IPS-NIHi7 (cell line): ENCODE measurements around the gene DNAH7.
"Not testable (repeated sequence)": the region's sequence is repeated elsewhere in the genome, so short reads cannot be mapped to it uniquely, and the experiment has no call there.

ENCODE experiments used
- DNase-seq: peaks from one replicate; pipeline ENCODE4 v3.0.0; 2012; ENCODE audit warnings: mixed read lengths; ENCODE audit errors: extremely low spot score

The DNAH7 gene

DNA sequence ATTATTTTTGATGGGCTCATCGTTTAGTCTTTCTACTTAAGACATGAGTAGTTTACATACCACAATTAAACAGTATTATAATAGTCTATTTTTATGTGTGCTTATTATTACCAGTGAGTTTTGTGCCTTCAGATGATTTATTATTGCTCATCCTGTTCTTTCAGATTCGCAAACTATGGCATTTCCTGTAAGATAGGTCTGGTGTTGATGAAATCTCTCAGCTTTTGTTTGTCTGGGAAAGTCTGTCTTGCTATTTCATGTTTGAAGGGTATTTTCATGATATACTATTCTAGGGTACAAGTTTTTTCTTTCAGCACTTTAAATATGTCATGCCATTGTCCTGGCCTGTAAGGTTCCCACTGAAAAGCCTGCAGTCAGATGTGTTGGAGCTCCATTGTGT, 101.3 kb downstream of the DNAH7 start:
- DNase-seq, result no peak

DNA sequence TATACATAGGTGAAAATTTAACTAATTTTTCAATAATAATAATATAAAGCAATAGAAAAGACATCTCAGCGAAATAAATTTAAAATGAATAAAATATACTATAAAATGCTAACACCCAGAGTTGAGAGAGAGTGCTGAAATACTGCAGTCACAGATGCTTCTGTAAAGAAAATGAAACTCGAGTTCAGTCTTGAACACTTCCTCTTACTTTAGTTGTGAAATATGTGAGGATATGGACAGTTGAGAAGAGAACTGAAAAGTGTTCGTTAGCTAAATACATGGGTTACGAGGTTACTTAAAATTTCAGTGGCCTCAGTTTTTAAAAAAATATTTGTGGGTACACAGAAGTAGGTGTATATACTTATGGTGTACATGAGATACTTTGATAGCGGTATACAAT, 106.8 kb downstream of the DNAH7 start:
- no peak for DNase-seq

DNA sequence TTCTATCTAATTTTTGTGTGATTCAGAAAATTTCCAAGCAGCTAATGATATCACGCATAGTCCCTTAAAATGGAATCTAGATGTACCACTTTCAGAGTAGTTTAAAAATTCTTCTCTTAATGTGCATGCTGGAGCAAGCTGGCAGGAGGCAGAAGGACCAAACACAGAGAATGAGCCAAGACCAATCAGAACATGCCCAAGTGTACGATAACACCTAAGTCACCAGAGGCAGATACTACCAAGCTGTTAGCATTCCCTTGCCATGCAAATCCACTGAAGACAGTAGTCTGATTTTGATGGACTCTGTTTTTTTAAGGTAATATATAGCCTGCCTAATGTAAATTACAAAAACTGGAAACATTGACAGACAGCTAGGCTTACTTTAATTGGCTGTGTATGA, 109.3 kb downstream of the DNAH7 start:
- DNase-seq, result no peak

- DNase-seq, result no peak
Measured at GRCh38 chr2:195956725-195957124, 111.9 kb downstream of the DNAH7 start.

DNA sequence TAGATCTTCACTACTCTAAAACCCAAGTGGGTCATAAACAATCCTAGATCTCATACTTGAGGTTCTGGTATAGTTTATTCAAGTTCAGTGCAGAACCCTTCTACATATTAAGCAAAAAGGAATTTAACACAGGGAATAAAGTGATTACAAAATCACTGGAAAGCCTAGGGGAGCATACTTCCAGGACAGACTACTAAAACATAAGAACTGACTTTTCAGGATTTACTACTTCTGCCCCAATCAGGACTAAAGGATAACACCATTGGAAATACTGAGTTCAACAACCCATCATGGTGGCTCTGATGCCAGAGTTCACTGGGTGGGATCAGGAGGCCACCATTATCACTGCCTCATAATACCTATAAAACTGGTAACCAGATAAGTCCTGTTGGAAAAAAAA, 123.6 kb downstream of the DNAH7 start:
- no peak for DNase-seq

GRCh38 chr2:195937176-195937575, 131.5 kb downstream of the DNAH7 start:
- DNase-seq, result no peak

DNA sequence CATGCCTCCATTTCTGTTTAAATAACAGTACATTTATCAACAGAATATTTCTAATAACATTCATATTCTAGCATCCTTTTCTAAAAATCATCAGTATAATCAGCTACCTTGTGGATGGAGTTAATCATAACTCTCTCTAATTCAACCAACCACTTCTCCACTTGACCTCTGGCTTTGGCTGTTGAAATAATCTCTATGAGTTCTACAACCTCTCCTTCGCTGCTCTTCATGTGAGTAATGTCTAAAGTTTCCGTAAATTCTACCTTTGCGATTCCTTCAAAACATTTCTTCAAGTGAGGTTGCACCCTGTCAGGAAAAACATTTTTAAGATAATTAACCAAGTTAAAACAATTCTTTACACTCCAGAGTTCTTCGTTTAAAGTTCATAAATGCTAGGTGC, 134.2 kb downstream of the DNAH7 start:
- DNase-seq, result no peak

DNA sequence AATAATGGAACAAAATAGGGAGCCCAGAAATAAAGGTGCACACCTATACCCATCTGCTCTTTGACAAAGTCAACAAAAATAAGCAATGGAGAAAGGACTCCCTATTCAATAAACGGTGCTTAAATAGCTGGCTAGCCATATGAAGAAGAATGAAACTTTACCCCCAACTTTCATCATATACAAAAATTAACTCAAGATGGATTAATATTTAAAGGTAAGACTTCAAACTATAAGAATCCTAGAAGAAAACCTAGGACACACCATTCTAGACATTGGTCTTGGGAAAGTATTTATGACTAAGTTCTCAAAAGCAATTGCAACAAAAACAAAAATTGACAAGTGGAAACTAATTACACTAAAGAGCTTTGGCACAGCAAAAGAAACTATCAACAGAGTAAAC, 139.1 kb downstream of the DNAH7 start:
- no peak for DNase-seq

- DNase-seq, result no peak
Measured at GRCh38 chr2:195925120-195925519, 143.5 kb downstream of the DNAH7 start.

- no peak for DNase-seq
Measured at GRCh38 chr2:195923889-195924288, 144.7 kb downstream of the DNAH7 start.

DNA sequence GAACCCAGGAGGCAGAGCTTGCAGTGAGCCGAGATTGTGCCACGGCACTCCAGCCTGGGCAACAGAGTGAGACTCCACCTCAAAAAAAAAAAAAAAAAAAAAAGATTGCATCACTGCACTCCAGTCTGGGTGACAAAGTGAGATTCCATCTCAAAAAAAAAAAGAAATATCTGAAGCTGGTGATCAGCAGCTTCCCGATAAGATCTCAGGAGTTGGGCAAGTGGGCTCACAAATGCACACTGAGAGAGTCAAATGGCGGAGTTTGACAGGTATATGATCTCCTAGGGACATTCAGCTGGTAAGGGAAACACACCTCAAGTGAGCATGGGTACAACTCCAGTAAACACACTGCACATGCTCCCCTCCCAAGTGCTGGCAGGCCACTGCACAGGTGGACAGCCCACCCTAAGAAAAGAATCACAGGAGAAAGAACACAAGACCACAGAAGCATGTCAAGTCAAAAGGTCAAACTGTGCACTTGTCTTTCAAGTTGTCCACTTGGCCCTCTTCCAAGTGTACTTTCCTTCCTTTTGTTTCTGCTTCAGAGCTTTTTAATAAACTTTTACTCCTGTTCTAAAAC, 151.5 kb downstream of the DNAH7 start:
- DNase-seq, result not testable (repeated sequence)

DNA sequence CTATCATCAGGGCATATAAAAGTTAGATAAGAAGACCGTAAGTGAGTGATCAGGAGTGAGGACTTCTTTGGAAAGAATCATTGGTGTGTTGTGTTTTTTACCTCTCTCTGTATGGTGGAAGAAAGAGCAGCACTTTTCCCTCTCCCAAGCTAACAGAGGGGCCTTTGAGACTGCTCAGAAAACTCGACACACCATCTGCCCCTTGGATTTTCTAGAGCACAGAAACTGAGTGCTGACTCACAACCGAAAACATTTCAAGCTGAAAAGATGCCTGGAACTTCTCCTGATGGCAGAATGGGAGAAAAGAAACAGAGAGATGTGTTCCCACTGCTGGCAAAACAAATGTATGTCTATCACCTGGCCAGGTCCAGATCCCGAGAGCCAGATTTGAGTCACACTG, 156.6 kb downstream of the DNAH7 start:
- DNase-seq, result no peak

DNA sequence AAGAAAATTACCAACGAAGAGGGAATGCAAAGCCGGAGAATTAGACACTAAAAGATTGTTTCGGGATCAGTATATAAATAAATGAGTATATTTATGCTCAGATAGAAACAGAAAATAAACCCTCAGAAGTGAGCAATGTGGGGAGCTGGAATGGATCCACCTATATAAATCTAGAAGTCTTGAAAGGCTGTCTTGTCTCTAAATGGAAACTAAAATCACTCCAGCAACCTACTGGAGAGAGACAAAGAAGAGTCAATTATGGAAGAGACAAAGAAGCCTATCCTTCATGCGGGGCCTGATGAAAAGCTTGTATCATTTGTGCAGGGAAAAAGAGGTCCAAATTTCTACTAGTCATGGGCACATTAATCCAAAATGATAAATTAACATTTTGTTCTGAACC, 158.1 kb downstream of the DNAH7 start:
- DNase-seq, result no peak

- DNase-seq, result no peak
Measured at GRCh38 chr2:195909926-195910325, 158.7 kb downstream of the DNAH7 start.

DNA sequence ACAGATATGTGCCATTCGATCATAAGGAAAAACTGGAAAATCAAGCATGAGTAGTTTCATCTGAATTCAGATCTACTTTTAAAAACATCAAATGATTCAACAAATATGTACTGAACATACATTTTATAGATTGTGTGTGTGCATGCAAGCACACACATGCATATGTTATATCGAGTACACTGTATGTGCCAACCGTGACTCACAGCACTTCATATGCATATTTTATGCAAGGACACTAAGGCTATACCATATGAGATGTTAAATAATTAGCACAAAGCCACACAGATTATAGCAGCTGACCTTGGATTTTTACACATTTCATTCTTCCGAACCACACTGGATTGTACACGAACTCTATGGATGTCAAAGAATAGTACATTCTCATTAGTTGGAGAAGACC, 161.2 kb downstream of the DNAH7 start:
- DNase-seq, result no peak

GRCh38 chr2:195903956-195904355, 164.7 kb downstream of the DNAH7 start:
- DNase-seq, result no peak

DNA sequence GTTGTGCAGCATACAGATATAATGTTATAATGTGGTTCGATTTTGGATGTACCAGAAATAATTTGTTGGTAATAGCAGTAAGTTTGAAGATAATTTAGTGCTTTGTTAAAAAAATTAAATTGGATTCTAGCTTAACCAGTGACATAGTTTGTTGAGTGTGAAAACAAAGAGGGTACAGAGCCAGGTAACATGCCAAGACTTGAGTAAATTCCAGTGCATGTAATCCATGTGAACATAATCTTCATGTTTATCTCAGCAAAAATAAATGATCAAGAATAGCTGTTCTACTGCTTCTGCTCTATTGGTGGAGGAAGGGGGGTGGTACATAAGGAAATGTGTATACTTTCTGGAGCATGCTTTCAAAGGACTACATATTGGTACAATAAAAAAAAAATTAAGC, 165.8 kb downstream of the DNAH7 start:
- no peak for DNase-seq

GRCh38 chr2:195899226-195899625, 169.4 kb downstream of the DNAH7 start:
- no peak for DNase-seq

DNA sequence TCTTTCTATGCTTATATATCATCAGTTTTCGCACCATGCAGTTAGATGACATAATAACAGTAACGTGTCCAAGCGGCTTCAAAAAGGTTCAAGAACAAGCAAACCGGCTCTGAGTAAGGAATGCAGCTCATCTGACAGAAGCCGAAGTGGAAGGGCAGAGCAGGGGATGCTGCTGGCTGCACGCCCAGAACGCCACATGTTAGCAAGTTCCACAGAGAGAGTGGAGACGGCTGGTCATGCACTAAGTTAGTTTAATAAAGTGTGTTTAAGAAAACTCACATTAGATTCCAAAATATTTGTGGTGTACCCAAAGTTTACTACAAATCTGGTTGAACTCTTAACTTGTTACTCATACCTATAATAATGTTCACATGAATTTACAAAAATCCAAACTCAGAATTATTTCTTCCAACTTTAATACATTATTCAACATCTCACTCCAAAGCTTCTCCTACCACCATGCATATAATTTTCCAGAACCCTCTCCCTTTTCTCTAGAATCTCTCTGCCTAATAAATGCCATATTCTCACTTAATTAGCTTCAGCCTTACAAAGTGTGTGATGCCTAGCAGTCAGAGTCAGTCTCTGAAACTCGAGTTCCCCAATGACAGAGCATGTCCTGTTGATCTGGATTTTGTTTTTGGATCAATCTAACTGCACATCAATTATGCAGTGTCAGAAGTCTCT, 170.0 kb downstream of the DNAH7 start:
- no peak for DNase-seq

DNA sequence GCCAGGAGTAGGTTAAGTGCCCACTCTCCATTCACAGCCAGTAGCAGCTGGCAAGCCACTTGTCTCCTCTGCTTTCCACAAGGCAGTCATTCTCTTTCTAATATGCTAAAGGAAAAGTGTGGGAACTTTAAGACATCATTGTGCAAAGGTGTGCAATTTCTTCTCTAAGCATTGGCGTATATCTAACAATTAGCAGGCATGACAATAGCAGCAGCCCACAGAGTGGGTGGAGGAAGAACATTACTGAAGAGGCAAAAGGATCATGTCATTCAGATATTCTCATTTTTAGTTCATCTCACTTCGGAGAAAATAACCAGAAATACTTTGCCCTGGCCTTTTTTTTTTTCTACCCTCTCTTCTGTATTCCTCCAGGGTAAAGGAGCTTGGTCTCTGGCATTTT, 177.6 kb downstream of the DNAH7 start:
- DNase-seq, result no peak

- DNase-seq, result no peak
Measured at GRCh38 chr2:195879153-195879552, 189.5 kb downstream of the DNAH7 start.

DNA sequence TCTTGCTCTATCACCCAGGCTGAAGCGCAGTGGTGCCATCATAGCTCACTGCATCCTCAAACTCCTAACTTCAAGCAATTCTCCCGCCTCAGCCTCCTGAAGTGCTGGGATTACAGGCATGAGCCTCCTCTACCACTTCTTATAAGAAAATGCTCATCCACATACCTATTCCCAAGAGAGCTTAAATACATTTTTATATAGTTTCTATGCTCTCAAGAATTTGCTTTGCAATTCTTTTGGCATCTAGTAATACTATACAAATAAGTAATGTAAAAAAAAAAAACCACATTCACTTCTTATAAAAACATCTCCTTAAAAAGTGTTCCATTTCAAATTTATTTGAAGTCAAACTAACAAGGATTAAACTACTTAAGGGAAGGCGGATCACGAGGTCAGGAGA, 197.3 kb downstream of the DNAH7 start:
- DNase-seq, result no peak

DNA sequence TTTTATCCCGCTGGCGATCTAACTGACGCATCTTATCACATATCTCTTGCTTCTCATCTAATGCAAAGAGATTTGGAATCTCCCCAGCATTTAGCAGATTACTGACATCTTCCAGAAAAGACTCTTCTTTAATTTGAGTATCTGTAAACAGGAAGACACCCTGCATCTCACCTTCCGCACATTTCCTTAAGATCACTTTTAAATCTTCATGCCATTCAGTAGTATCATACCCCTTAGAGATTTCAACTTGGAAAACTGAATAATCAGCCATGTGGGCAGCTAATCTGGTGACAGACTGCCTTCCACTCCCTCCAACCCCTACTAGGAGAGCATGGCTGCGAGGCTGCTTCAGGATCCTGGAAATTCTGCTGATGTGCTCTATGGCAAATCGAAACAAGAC, 204.3 kb downstream of the DNAH7 start:
- DNase-seq, result no peak

DNA sequence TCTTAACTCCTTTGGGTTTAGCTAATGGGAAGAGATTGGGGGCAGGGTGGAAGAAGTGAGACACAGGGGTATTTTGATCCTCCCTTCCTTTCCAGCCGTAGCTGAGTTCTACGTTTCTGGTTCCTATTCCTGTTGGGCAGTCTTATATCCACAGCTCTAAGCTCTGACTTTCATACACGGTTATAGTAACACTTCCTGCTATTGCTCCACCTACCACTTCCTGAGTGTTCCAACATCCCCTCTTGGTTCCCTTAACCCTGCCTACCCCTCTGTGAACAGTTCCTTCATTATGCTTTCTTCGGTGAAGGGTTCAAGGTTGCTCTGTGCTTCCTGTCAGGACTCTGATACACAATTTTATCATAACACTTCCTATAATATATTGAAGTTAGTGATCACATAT, 205.1 kb downstream of the DNAH7 start:
- no peak for DNase-seq
